Stimulated activated memory B cell treated with anti-CD40 and anti-IgM and Interleukin-4, amounts not matched to agents 10 μg/mL and 1 μg/mL and 100 μg/mL, for 72 hours (primary cell): Measurements from ENCODE around the gene CELA2B.
"Not testable (repeated sequence)": the region's sequence is repeated elsewhere in the genome, so short reads cannot be mapped to it uniquely, and the experiment has no call there.

Source experiments
- ATAC-seq: fragments of 150-1000 bp; cut with Tn5 transposase; 2 replicates; pipeline ENCODE4 v1.10.0; 2021
- H3K27ac Mint-ChIP-seq: one replicate; pipeline ENCODE4 v1.8.0; 2022; ENCODE audit warnings: mild to moderate bottlenecking, mixed read lengths
- H3K27me3 Mint-ChIP-seq: one replicate; pipeline ENCODE4 v1.8.0; 2022; ENCODE audit warnings: mixed read lengths
- H3K36me3 Mint-ChIP-seq: one replicate; pipeline ENCODE4 v1.8.0; 2022; ENCODE audit warnings: mixed read lengths
- H3K4me1 Mint-ChIP-seq: one replicate; pipeline ENCODE4 v1.8.0; 2022; ENCODE audit warnings: mixed read lengths
- H3K4me3 Mint-ChIP-seq: one replicate; pipeline ENCODE4 v1.8.0; 2022; ENCODE audit warnings: mild to moderate bottlenecking, moderate library complexity, mixed read lengths
- H3K9me3 Mint-ChIP-seq: one replicate; pipeline ENCODE4 v1.8.0; 2022; ENCODE audit warnings: mixed read lengths

CELA2B gene

GRCh38 chr1:15521206-15521906 lies 45.5 kb downstream of the CELA2B start:
- not testable (repeated sequence) for H3K27ac Mint-ChIP-seq, H3K27me3 Mint-ChIP-seq, ATAC-seq, H3K9me3 Mint-ChIP-seq, H3K4me3 Mint-ChIP-seq
- Mint-ChIP-seq H3K4me1 (peaks cover 50% of the 10 kb centered on the region), H3K36me3 (peaks cover 29% of the 10 kb centered on the region)

- no peak overlapping the region for H3K27ac Mint-ChIP-seq
- no peak overlapping the region for H3K4me3 Mint-ChIP-seq
- H3K27me3 Mint-ChIP-seq: no peaks in the 10 kb centered on the region
- peaks cover 46% of the 10 kb centered on the region for H3K4me1 Mint-ChIP-seq
- ATAC-seq: no peak
- H3K36me3 Mint-ChIP-seq: peaks cover 17% of the 10 kb centered on the region
- H3K9me3 Mint-ChIP-seq: no peaks in the 10 kb centered on the region
Observed at GRCh38 chr1:15522551-15522950, 46.6 kb downstream of the CELA2B start.

GRCh38 chr1:15523104-15524020 lies 47.5 kb downstream of the CELA2B start:
- Mint-ChIP-seq H3K4me1 (peaks cover 53% of the 10 kb centered on the region), H3K36me3 (peaks cover 9% of the 10 kb centered on the region), H3K9me3 (no peaks in the 10 kb centered on the region), H3K4me3 (peak overlapping the region; percentile 85), H3K27ac (peak overlapping the region; percentile 92), H3K27me3 (no peaks in the 10 kb centered on the region)
- no peak for ATAC-seq

- Mint-ChIP-seq H3K4me1 (peaks cover 53% of the 10 kb centered on the region), H3K9me3 (no peaks in the 10 kb centered on the region), H3K36me3 (peaks cover 6% of the 10 kb centered on the region), H3K27ac (peak within 1 kb of the TSS; percentile 92), H3K27me3 (no peaks in the 10 kb centered on the region), H3K4me3 (peak within 1 kb of the TSS; percentile 85)
- ATAC-seq: no peak
Observed at GRCh38 chr1:15524021-15524282, 48.0 kb downstream of the CELA2B start, which contains the start of gene CASP9. Gene CASP9 (minus strand): TSS chr1:15524215. CDS start chr1:15524200, 15 bp downstream.

GRCh38 chr1:15524283-15525049 lies 48.6 kb downstream of the CELA2B start:
- H3K9me3 Mint-ChIP-seq: no peaks in the 10 kb centered on the region
- peak; percentile 80 for ATAC-seq
- H3K27ac Mint-ChIP-seq: peak overlapping the region; percentile 92
- H3K27me3 Mint-ChIP-seq: no peaks in the 10 kb centered on the region
- peaks cover 3% of the 10 kb centered on the region for H3K36me3 Mint-ChIP-seq
- H3K4me3 Mint-ChIP-seq: peak overlapping the region; percentile 85
- H3K4me1 Mint-ChIP-seq: peaks cover 49% of the 10 kb centered on the region

- peaks cover 46% of the 10 kb centered on the region for H3K4me1 Mint-ChIP-seq
- H3K36me3 Mint-ChIP-seq: peaks cover 2% of the 10 kb centered on the region
- peak overlapping the region; percentile 92 for H3K27ac Mint-ChIP-seq
- no peaks in the 10 kb centered on the region for H3K9me3 Mint-ChIP-seq
- ATAC-seq: peak; percentile 81
- H3K4me3 Mint-ChIP-seq: peak overlapping the region; percentile 85
- H3K27me3 Mint-ChIP-seq: no peaks in the 10 kb centered on the region
Observed at GRCh38 chr1:15525050-15526020, 49.4 kb downstream of the CELA2B start.

- peaks cover 9% of the 10 kb centered on the region for H3K36me3 Mint-ChIP-seq
- H3K9me3 Mint-ChIP-seq: no peaks in the 10 kb centered on the region
- no peaks in the 10 kb centered on the region for H3K27me3 Mint-ChIP-seq
- ATAC-seq: no peak
- peak overlapping the region; percentile 92 for H3K27ac Mint-ChIP-seq
- peak overlapping the region; percentile 85 for H3K4me3 Mint-ChIP-seq
- peaks cover 51% of the 10 kb centered on the region for H3K4me1 Mint-ChIP-seq
Observed at GRCh38 chr1:15526021-15526489, 50.2 kb downstream of the CELA2B start.

GRCh38 chr1:15526490-15527339 lies 50.8 kb downstream of the CELA2B start, which contains the start of gene DNAJC16:
Gene DNAJC16 (plus strand): TSS chr1:15526848. CDS start chr1:15529106, 2,258 bp downstream.
- ATAC-seq: peak; percentile 75
- Mint-ChIP-seq H3K4me1 (peaks cover 52% of the 10 kb centered on the region), H3K9me3 (no peaks in the 10 kb centered on the region), H3K36me3 (peaks cover 10% of the 10 kb centered on the region), H3K4me3 (peak within 1 kb of the TSS; percentile 85), H3K27me3 (no peaks in the 10 kb centered on the region), H3K27ac (peak within 1 kb of the TSS; percentile 92)

GRCh38 chr1:15531003-15531402 lies 55.1 kb downstream of the CELA2B start:
- H3K9me3 Mint-ChIP-seq: no peaks in the 10 kb centered on the region
- H3K36me3 Mint-ChIP-seq: peaks cover 30% of the 10 kb centered on the region
- ATAC-seq: no peak
- H3K27me3 Mint-ChIP-seq: no peaks in the 10 kb centered on the region
- no peak overlapping the region for H3K4me3 Mint-ChIP-seq
- H3K27ac Mint-ChIP-seq: no peak overlapping the region
- H3K4me1 Mint-ChIP-seq: peaks cover 39% of the 10 kb centered on the region

- no peak overlapping the region for H3K4me3 Mint-ChIP-seq
- peaks cover 36% of the 10 kb centered on the region for H3K36me3 Mint-ChIP-seq
- H3K27me3 Mint-ChIP-seq: no peaks in the 10 kb centered on the region
- peaks cover 33% of the 10 kb centered on the region for H3K4me1 Mint-ChIP-seq
- H3K9me3 Mint-ChIP-seq: no peaks in the 10 kb centered on the region
- no peak overlapping the region for H3K27ac Mint-ChIP-seq
- no peak for ATAC-seq
Observed at GRCh38 chr1:15531682-15532081, 55.8 kb downstream of the CELA2B start.

- no peaks in the 10 kb centered on the region for H3K9me3 Mint-ChIP-seq
- H3K4me3 Mint-ChIP-seq: no peak overlapping the region
- H3K27me3 Mint-ChIP-seq: no peaks in the 10 kb centered on the region
- H3K36me3 Mint-ChIP-seq: peaks cover 54% of the 10 kb centered on the region
- H3K4me1 Mint-ChIP-seq: no peaks in the 10 kb centered on the region
- ATAC-seq: no peak
- no peak overlapping the region for H3K27ac Mint-ChIP-seq
Observed at GRCh38 chr1:15538771-15539170, 62.9 kb downstream of the CELA2B start.

- no peaks in the 10 kb centered on the region for H3K4me1 Mint-ChIP-seq
- H3K9me3 Mint-ChIP-seq: no peaks in the 10 kb centered on the region
- H3K36me3 Mint-ChIP-seq: peaks cover 61% of the 10 kb centered on the region
- H3K27me3 Mint-ChIP-seq: no peaks in the 10 kb centered on the region
- no peak for ATAC-seq
- H3K27ac Mint-ChIP-seq: no peak overlapping the region
- H3K4me3 Mint-ChIP-seq: no peak overlapping the region
Observed at GRCh38 chr1:15540186-15540585, 64.3 kb downstream of the CELA2B start.
